ENCODE measurements around the gene VPS11. TPM values are rescaled to one million over a fixed set of nuclear protein-coding genes. Genes with fewer than 3 reads are reported as not detected.

Gene VPS11
- total RNA-seq, 2 donors from 2014 or later = 41.1 to 49.1 TPM

GRCh38 chr11:119125821-119126220, 58.2 kb downstream of the VPS11 start:
- H3K9me3 ChIP-seq = no peaks in the 10 kb centered on the region
- no peaks in the 10 kb centered on the region for H3K36me3 ChIP-seq
- no peak for DNase-seq (ENCODE audit: low spot score)
- TF ChIP-seq POLR2A (IDR thresholded peaks at IDR 0.05) (no peak), CTCF (IDR thresholded peaks at IDR 0.05) (no peak), POLR2AphosphoS5 (IDR thresholded peaks at IDR 0.05) (no peak)
- H3K4me1 ChIP-seq (replicated peaks) = peaks cover 6% of the 10 kb centered on the region
- no peak overlapping the region for H3K27ac ChIP-seq
- H3K27me3 ChIP-seq (replicated peaks; ENCODE audit: insufficient read depth) = no peaks in the 10 kb centered on the region
- no peak overlapping the region for H3K4me3 ChIP-seq
- WGBS = 94% methylated on average over 6 of the region's 6 CpGs
- intact Hi-C loops (cut with DNase I) = no loop called here

- no peak overlapping the region for H3K4me3 ChIP-seq
- peaks cover 6% of the 10 kb centered on the region for H3K4me1 ChIP-seq (replicated peaks)
- no peak for TF ChIP-seq CTCF (IDR thresholded peaks at IDR 0.05)
- intact Hi-C loops (cut with DNase I) = no loop called here
- no peaks in the 10 kb centered on the region for H3K27me3 ChIP-seq (replicated peaks; ENCODE audit: insufficient read depth)
- WGBS = 62% methylated on average over 5 of the region's 5 CpGs
- no peak overlapping the region for H3K27ac ChIP-seq
- DNase-seq (ENCODE audit: low spot score) = no peak
- H3K9me3 ChIP-seq = no peaks in the 10 kb centered on the region
- H3K36me3 ChIP-seq = peaks cover 0 to 6% of the 10 kb centered on the region in 2 donors
Observed at GRCh38 chr11:119126675-119127268, 59.2 kb downstream of the VPS11 start.

- TF ChIP-seq POLR2AphosphoS5 (IDR thresholded peaks at IDR 0.05) = no peak
- TF ChIP-seq POLR2A (IDR thresholded peaks at IDR 0.05) = no peak
- TF ChIP-seq CTCF (IDR thresholded peaks at IDR 0.05) = no peak
- no peak for DNase-seq (ENCODE audit: low spot score)
- intact Hi-C loops (cut with DNase I) = no loop called here
- no peak overlapping the region for H3K27ac ChIP-seq
- WGBS = 83% methylated on average over 3 of the region's 3 CpGs
- no peaks in the 10 kb centered on the region for H3K9me3 ChIP-seq
- no peak overlapping the region for H3K4me3 ChIP-seq
- H3K36me3 ChIP-seq = peaks cover 0 to 18% of the 10 kb centered on the region in 2 donors
- H3K4me1 ChIP-seq (replicated peaks) = no peaks in the 10 kb centered on the region
- no peaks in the 10 kb centered on the region for H3K27me3 ChIP-seq (replicated peaks; ENCODE audit: insufficient read depth)
Observed at GRCh38 chr11:119130662-119131061, 63.0 kb downstream of the VPS11 start.

Small RNAs within 50 kb of the gene (microRNA-seq; reads per million reads assigned to microRNA genes)
- 0.42 reads per million for gene MIR3656

Other genes starting within 250 kb of the VPS11 start
- under 1 TPM in 1 of 2 donors, not detected in 1; 0.17 TPM for gene CXCR5, start 183.9 kb upstream of the VPS11 start, total RNA-seq
- gene BCL9L, start 141.9 kb upstream of the VPS11 start, total RNA-seq = 10 to 100 TPM; 46.6 to 56.8 TPM
- gene UPK2, start 111.5 kb upstream of the VPS11 start, total RNA-seq = not detected
- gene FOXR1, start 96.1 kb upstream of the VPS11 start, total RNA-seq = 1 to 10 TPM in 1 of 2 donors, not detected in 1; 1.8 TPM
- 10 to 100 TPM; 19.4 to 44.5 TPM for gene CENATAC, start 69.7 kb upstream of the VPS11 start, total RNA-seq
- gene RPS25, start 49.5 kb upstream of the VPS11 start, total RNA-seq = 1,000 to 10,000 TPM in 1 of 2 donors, 100 to 1,000 TPM in 1; 949 to 1,730 TPM
- 10 to 100 TPM; 79.8 to 83.5 TPM for gene TRAPPC4, start 49.1 kb upstream of the VPS11 start, total RNA-seq
- 10 to 100 TPM; 36.2 to 58.7 TPM for gene SLC37A4, start 36.9 kb upstream of the VPS11 start, total RNA-seq
- 100 to 1,000 TPM; 115 to 149 TPM for gene HYOU1, start 10.6 kb upstream of the VPS11 start, total RNA-seq
- gene HMBS, start 17.1 kb downstream of the VPS11 start, total RNA-seq = 10 to 100 TPM in 1 of 2 donors, 1 to 10 TPM in 1; 9.2 to 14.3 TPM
- 10 to 100 TPM; 39.6 to 49.6 TPM for gene DPAGT1, start 34.0 kb downstream of the VPS11 start, total RNA-seq
- gene C2CD2L, start 39.5 kb downstream of the VPS11 start, total RNA-seq = 1 to 10 TPM; 5.1 to 9.0 TPM
- gene HINFP, start 53.8 kb downstream of the VPS11 start, total RNA-seq = 10 to 100 TPM; 22.1 to 41.7 TPM
- gene ABCG4, start 81.2 kb downstream of the VPS11 start, total RNA-seq = under 1 TPM in 1 of 2 donors, not detected in 1; 0.85 TPM
- 10 to 100 TPM; 18.8 to 26.1 TPM for gene NLRX1, start 100.9 kb downstream of the VPS11 start, total RNA-seq
- not detected for gene NHERF4, start 117.7 kb downstream of the VPS11 start, total RNA-seq
- gene CBL, start 138.5 kb downstream of the VPS11 start, total RNA-seq = 10 to 100 TPM in 1 of 2 donors, 1 to 10 TPM in 1; 9.8 to 38.8 TPM
- gene MCAM, start 249.3 kb downstream of the VPS11 start, total RNA-seq = 100 to 1,000 TPM; 156 to 292 TPM